Measurements from ENCODE around the gene TTLL7. TPM values are rescaled to one million over a fixed set of nuclear protein-coding genes. Genes with fewer than 3 reads are reported as not detected.

TTLL7 gene
- total RNA-seq, 4 donors from 2014 or later = 1.2 to 16.5 (median 4.1) TPM

- no peak for TF ChIP-seq CTCF (IDR thresholded peaks at IDR 0.05)
- no peak for TF ChIP-seq POLR2A (IDR thresholded peaks at IDR 0.05)
- H3K9me3 ChIP-seq = no peaks in the 10 kb centered on the region
- no peak for DNase-seq
- no peaks in the 10 kb centered on the region for H3K4me1 ChIP-seq
- no peak overlapping the region for H3K4me3 ChIP-seq
- no peaks in the 10 kb centered on the region for H3K27me3 ChIP-seq
- no peak overlapping the region for H3K27ac ChIP-seq
- H3K36me3 ChIP-seq = no peaks in the 10 kb centered on the region
These were observed 142.6 kb downstream of the TTLL7 start for GRCh38 chr1:83856381-83856780.

GRCh38 chr1:83854456-83854855, 144.5 kb downstream of the TTLL7 start:
- H3K4me3 ChIP-seq = no peak overlapping the region
- no peaks in the 10 kb centered on the region for H3K36me3 ChIP-seq
- peaks cover 0 to 3% (median 0%) of the 10 kb centered on the region in 4 donors for H3K4me1 ChIP-seq
- no peak for TF ChIP-seq CTCF (IDR thresholded peaks at IDR 0.05)
- no peak for TF ChIP-seq POLR2A (IDR thresholded peaks at IDR 0.05)
- no peak overlapping the region for H3K27ac ChIP-seq
- DNase-seq = no peak
- no peaks in the 10 kb centered on the region for H3K27me3 ChIP-seq
- no peaks in the 10 kb centered on the region for H3K9me3 ChIP-seq

- TF ChIP-seq CTCF (IDR thresholded peaks at IDR 0.05) (no peak), POLR2A (IDR thresholded peaks at IDR 0.05) (peak in 1 of 2 donors; percentile 16)
- no peaks in the 10 kb centered on the region for H3K36me3 ChIP-seq
- no peaks in the 10 kb centered on the region for H3K27me3 ChIP-seq
- no peaks in the 10 kb centered on the region for H3K9me3 ChIP-seq
- peaks cover 0 to 9% (median 0%) of the 10 kb centered on the region in 4 donors for H3K4me1 ChIP-seq
- H3K27ac ChIP-seq = peak overlapping the region in 1 of 4 donors; percentile 61
- H3K4me3 ChIP-seq = no peak overlapping the region
- DNase-seq = peak in 1 of 3 donors; percentile 76
These were observed 148.1 kb downstream of the TTLL7 start for GRCh38 chr1:83850834-83851233.

GRCh38 chr1:83849191-83850061, 149.5 kb downstream of the TTLL7 start:
- TF ChIP-seq CTCF (IDR thresholded peaks at IDR 0.05) (no peak), POLR2A (IDR thresholded peaks at IDR 0.05) (no peak)
- peaks cover 0 to 16% (median 0%) of the 10 kb centered on the region in 4 donors for H3K4me1 ChIP-seq
- no peaks in the 10 kb centered on the region for H3K9me3 ChIP-seq
- no peak overlapping the region for H3K27ac ChIP-seq
- H3K27me3 ChIP-seq = no peaks in the 10 kb centered on the region
- no peaks in the 10 kb centered on the region for H3K36me3 ChIP-seq
- DNase-seq = no peak
- H3K4me3 ChIP-seq = no peak overlapping the region

- DNase-seq = no peak
- TF ChIP-seq CTCF (IDR thresholded peaks at IDR 0.05) (no peak), POLR2A (IDR thresholded peaks at IDR 0.05) (no peak)
- Histone ChIP-seq H3K27ac (no peak overlapping the region), H3K4me3 (no peak overlapping the region), H3K36me3 (no peaks in the 10 kb centered on the region), H3K27me3 (no peaks in the 10 kb centered on the region), H3K9me3 (no peaks in the 10 kb centered on the region), H3K4me1 (peaks cover 0 to 16% (median 0%) of the 10 kb centered on the region in 4 donors)
These were observed 152.8 kb downstream of the TTLL7 start for GRCh38 chr1:83846138-83846537.

All from Peyer's patch (tissue), 4 donors.